Activated naive CD8-positive, alpha-beta T cell (primary cell): Measurements from ENCODE around the gene JPH3.

ENCODE experiments used
- H3K27ac Mint-ChIP-seq: one replicate; pipeline ENCODE4 v1.8.0; 2021; ENCODE audit warnings: mixed read lengths
- H3K27me3 Mint-ChIP-seq: one replicate; pipeline ENCODE4 v1.8.0; 2021; ENCODE audit warnings: mixed read lengths
- H3K36me3 Mint-ChIP-seq: one replicate; pipeline ENCODE4 v1.8.0; 2021; ENCODE audit warnings: mixed read lengths
- H3K4me1 Mint-ChIP-seq: one replicate; pipeline ENCODE4 v1.8.0; 2021; ENCODE audit warnings: low read depth, mixed read lengths
- H3K4me3 Mint-ChIP-seq: one replicate; pipeline ENCODE4 v1.8.0; 2021; ENCODE audit warnings: mild to moderate bottlenecking, mixed read lengths
- H3K9me3 Mint-ChIP-seq: one replicate; pipeline ENCODE4 v1.8.0; 2021; ENCODE audit warnings: low read depth, mixed read lengths

The JPH3 gene

GRCh38 chr16:87658564-87659225, 56.4 kb downstream of the JPH3 start:
- no peaks in the 10 kb centered on the region for H3K36me3 Mint-ChIP-seq
- no peaks in the 10 kb centered on the region for H3K4me1 Mint-ChIP-seq
- H3K4me3 Mint-ChIP-seq: no peak overlapping the region
- H3K27me3 Mint-ChIP-seq: peaks cover 8% of the 10 kb centered on the region
- H3K27ac Mint-ChIP-seq: no peak overlapping the region
- no peaks in the 10 kb centered on the region for H3K9me3 Mint-ChIP-seq

GRCh38 chr16:87661561-87661960, 59.3 kb downstream of the JPH3 start:
- H3K27me3 Mint-ChIP-seq: peaks cover 10% of the 10 kb centered on the region
- no peak overlapping the region for H3K27ac Mint-ChIP-seq
- H3K4me1 Mint-ChIP-seq: no peaks in the 10 kb centered on the region
- no peak overlapping the region for H3K4me3 Mint-ChIP-seq
- no peaks in the 10 kb centered on the region for H3K9me3 Mint-ChIP-seq
- H3K36me3 Mint-ChIP-seq: no peaks in the 10 kb centered on the region

- Mint-ChIP-seq H3K4me3 (no peak overlapping the region), H3K27ac (no peak overlapping the region), H3K9me3 (no peaks in the 10 kb centered on the region), H3K36me3 (no peaks in the 10 kb centered on the region), H3K4me1 (no peaks in the 10 kb centered on the region), H3K27me3 (peaks cover 10% of the 10 kb centered on the region)
Measured at GRCh38 chr16:87662254-87663204, 60.2 kb downstream of the JPH3 start.

- H3K36me3 Mint-ChIP-seq: no peaks in the 10 kb centered on the region
- H3K27me3 Mint-ChIP-seq: peaks cover 10% of the 10 kb centered on the region
- no peaks in the 10 kb centered on the region for H3K9me3 Mint-ChIP-seq
- H3K4me3 Mint-ChIP-seq: no peak overlapping the region
- H3K27ac Mint-ChIP-seq: no peak overlapping the region
- H3K4me1 Mint-ChIP-seq: no peaks in the 10 kb centered on the region
Measured at GRCh38 chr16:87664792-87665191, 62.5 kb downstream of the JPH3 start.

- peaks cover 10% of the 10 kb centered on the region for H3K27me3 Mint-ChIP-seq
- no peaks in the 10 kb centered on the region for H3K9me3 Mint-ChIP-seq
- H3K4me3 Mint-ChIP-seq: no peak overlapping the region
- H3K4me1 Mint-ChIP-seq: no peaks in the 10 kb centered on the region
- no peaks in the 10 kb centered on the region for H3K36me3 Mint-ChIP-seq
- no peak overlapping the region for H3K27ac Mint-ChIP-seq
Measured at GRCh38 chr16:87665193-87665592, 62.9 kb downstream of the JPH3 start.

GRCh38 chr16:87666919-87667318, 64.6 kb downstream of the JPH3 start:
- no peaks in the 10 kb centered on the region for H3K36me3 Mint-ChIP-seq
- no peaks in the 10 kb centered on the region for H3K4me1 Mint-ChIP-seq
- no peaks in the 10 kb centered on the region for H3K9me3 Mint-ChIP-seq
- H3K27me3 Mint-ChIP-seq: peaks cover 7% of the 10 kb centered on the region
- no peak overlapping the region for H3K27ac Mint-ChIP-seq
- no peak overlapping the region for H3K4me3 Mint-ChIP-seq

GRCh38 chr16:87667443-87667842, 65.1 kb downstream of the JPH3 start:
- Mint-ChIP-seq H3K4me1 (no peaks in the 10 kb centered on the region), H3K27ac (no peak overlapping the region), H3K9me3 (no peaks in the 10 kb centered on the region), H3K36me3 (no peaks in the 10 kb centered on the region), H3K27me3 (peaks cover 7% of the 10 kb centered on the region), H3K4me3 (no peak overlapping the region)

- Mint-ChIP-seq H3K4me3 (no peak overlapping the region), H3K27ac (no peak overlapping the region), H3K27me3 (peaks cover 7% of the 10 kb centered on the region), H3K4me1 (no peaks in the 10 kb centered on the region), H3K9me3 (no peaks in the 10 kb centered on the region), H3K36me3 (no peaks in the 10 kb centered on the region)
Measured at GRCh38 chr16:87667946-87668345, 65.6 kb downstream of the JPH3 start.

GRCh38 chr16:87669672-87670071, 67.4 kb downstream of the JPH3 start:
- Mint-ChIP-seq H3K9me3 (no peaks in the 10 kb centered on the region), H3K27me3 (no peaks in the 10 kb centered on the region), H3K4me1 (no peaks in the 10 kb centered on the region), H3K4me3 (no peak overlapping the region), H3K27ac (no peak overlapping the region), H3K36me3 (no peaks in the 10 kb centered on the region)

GRCh38 chr16:87671221-87671620, 68.9 kb downstream of the JPH3 start:
- Mint-ChIP-seq H3K4me3 (no peak overlapping the region), H3K36me3 (no peaks in the 10 kb centered on the region), H3K4me1 (no peaks in the 10 kb centered on the region), H3K27me3 (no peaks in the 10 kb centered on the region), H3K9me3 (no peaks in the 10 kb centered on the region), H3K27ac (no peak overlapping the region)

GRCh38 chr16:87671715-87672270, 69.5 kb downstream of the JPH3 start:
- H3K4me3 Mint-ChIP-seq: no peak overlapping the region
- H3K4me1 Mint-ChIP-seq: no peaks in the 10 kb centered on the region
- H3K27me3 Mint-ChIP-seq: no peaks in the 10 kb centered on the region
- no peaks in the 10 kb centered on the region for H3K9me3 Mint-ChIP-seq
- no peaks in the 10 kb centered on the region for H3K36me3 Mint-ChIP-seq
- H3K27ac Mint-ChIP-seq: no peak overlapping the region

- no peak overlapping the region for H3K27ac Mint-ChIP-seq
- no peak overlapping the region for H3K4me3 Mint-ChIP-seq
- no peaks in the 10 kb centered on the region for H3K27me3 Mint-ChIP-seq
- H3K36me3 Mint-ChIP-seq: no peaks in the 10 kb centered on the region
- H3K9me3 Mint-ChIP-seq: no peaks in the 10 kb centered on the region
- H3K4me1 Mint-ChIP-seq: no peaks in the 10 kb centered on the region
Measured at GRCh38 chr16:87674419-87674818, 72.1 kb downstream of the JPH3 start.

GRCh38 chr16:87675111-87675719, 72.9 kb downstream of the JPH3 start:
- no peaks in the 10 kb centered on the region for H3K4me1 Mint-ChIP-seq
- H3K9me3 Mint-ChIP-seq: no peaks in the 10 kb centered on the region
- no peak overlapping the region for H3K27ac Mint-ChIP-seq
- H3K4me3 Mint-ChIP-seq: no peak overlapping the region
- no peaks in the 10 kb centered on the region for H3K36me3 Mint-ChIP-seq
- no peaks in the 10 kb centered on the region for H3K27me3 Mint-ChIP-seq

GRCh38 chr16:87677830-87678229, 75.5 kb downstream of the JPH3 start:
- Mint-ChIP-seq H3K36me3 (no peaks in the 10 kb centered on the region), H3K27ac (no peak overlapping the region), H3K27me3 (peaks cover 4% of the 10 kb centered on the region), H3K4me3 (no peak overlapping the region), H3K4me1 (peaks cover 5% of the 10 kb centered on the region), H3K9me3 (no peaks in the 10 kb centered on the region)

GRCh38 chr16:87678618-87679017, 76.3 kb downstream of the JPH3 start:
- no peak overlapping the region for H3K4me3 Mint-ChIP-seq
- no peak overlapping the region for H3K27ac Mint-ChIP-seq
- H3K27me3 Mint-ChIP-seq: peaks cover 4% of the 10 kb centered on the region
- H3K9me3 Mint-ChIP-seq: no peaks in the 10 kb centered on the region
- no peaks in the 10 kb centered on the region for H3K36me3 Mint-ChIP-seq
- H3K4me1 Mint-ChIP-seq: peaks cover 5% of the 10 kb centered on the region
